Activated naive CD8-positive, alpha-beta T cell treated with anti-CD3 and anti-CD28 coated beads for 36 hours (primary cell): ENCODE measurements around the gene SS18. TPM values are rescaled to one million over a fixed set of nuclear protein-coding genes. Genes with fewer than 3 reads are reported as not detected.

Experiments used
- DNase-seq: peaks from one replicate; pipeline ENCODE4 v3.0.0; 2021
- H3K27ac Mint-ChIP-seq: one replicate; pipeline ENCODE4 v1.8.0; 2022; ENCODE audit warnings: mild to moderate bottlenecking, moderate library complexity, mixed read lengths
- H3K27me3 Mint-ChIP-seq: one replicate; pipeline ENCODE4 v1.8.0; 2022; ENCODE audit warnings: mild to moderate bottlenecking, mixed read lengths
- H3K36me3 Mint-ChIP-seq: one replicate; pipeline ENCODE4 v1.8.0; 2021; ENCODE audit warnings: mild to moderate bottlenecking, mixed read lengths
- H3K4me1 Mint-ChIP-seq: one replicate; pipeline ENCODE4 v1.8.0; 2021; ENCODE audit warnings: mixed read lengths
- H3K4me3 Mint-ChIP-seq: one replicate; pipeline ENCODE4 v1.8.0; 2022; ENCODE audit warnings: mild to moderate bottlenecking, moderate library complexity, mixed read lengths
- H3K9me3 Mint-ChIP-seq: one replicate; pipeline ENCODE4 v1.8.0; 2022; ENCODE audit warnings: mixed read lengths
- total RNA-seq, 2 experiments: library from RNA; stranded (reverse); gene quantifications; one replicate each; pipeline ENCODE4 v1.2.3, GENCODE V29; 2021

The SS18 gene
- total RNA-seq, 2 experiments from 2014 or later, result 51.8 to 53.3 TPM

- no peak for DNase-seq
- Mint-ChIP-seq H3K9me3 (peaks cover 6% of the 10 kb centered on the region), H3K27ac (no peak overlapping the region), H3K27me3 (no peaks in the 10 kb centered on the region), H3K4me3 (no peak overlapping the region), H3K4me1 (peaks cover 10% of the 10 kb centered on the region), H3K36me3 (peaks cover 30% of the 10 kb centered on the region)
These were observed 43.9 kb downstream of the SS18 start for GRCh38 chr18:26046419-26047077.

GRCh38 chr18:26044807-26045206 lies 45.6 kb downstream of the SS18 start:
- H3K36me3 Mint-ChIP-seq, result peaks cover 30% of the 10 kb centered on the region
- H3K27me3 Mint-ChIP-seq, result no peaks in the 10 kb centered on the region
- no peak overlapping the region for H3K27ac Mint-ChIP-seq
- no peak overlapping the region for H3K4me3 Mint-ChIP-seq
- peaks cover 18% of the 10 kb centered on the region for H3K4me1 Mint-ChIP-seq
- peaks cover 6% of the 10 kb centered on the region for H3K9me3 Mint-ChIP-seq
- no peak for DNase-seq

GRCh38 chr18:26040051-26040656 lies 50.3 kb downstream of the SS18 start:
- no peak for DNase-seq
- peaks cover 25% of the 10 kb centered on the region for H3K36me3 Mint-ChIP-seq
- no peak overlapping the region for H3K27ac Mint-ChIP-seq
- H3K9me3 Mint-ChIP-seq, result peaks cover 4% of the 10 kb centered on the region
- H3K4me1 Mint-ChIP-seq, result peaks cover 14% of the 10 kb centered on the region
- H3K4me3 Mint-ChIP-seq, result no peak overlapping the region
- no peaks in the 10 kb centered on the region for H3K27me3 Mint-ChIP-seq

- Mint-ChIP-seq H3K4me3 (no peak overlapping the region), H3K27ac (no peak overlapping the region), H3K27me3 (no peaks in the 10 kb centered on the region), H3K9me3 (no peaks in the 10 kb centered on the region), H3K4me1 (peaks cover 14% of the 10 kb centered on the region), H3K36me3 (peaks cover 26% of the 10 kb centered on the region)
- DNase-seq, result no peak
These were observed 51.2 kb downstream of the SS18 start for GRCh38 chr18:26039203-26039602.

GRCh38 chr18:26036635-26037034 lies 53.8 kb downstream of the SS18 start:
- H3K9me3 Mint-ChIP-seq, result no peaks in the 10 kb centered on the region
- no peak overlapping the region for H3K27ac Mint-ChIP-seq
- H3K4me3 Mint-ChIP-seq, result no peak overlapping the region
- no peaks in the 10 kb centered on the region for H3K27me3 Mint-ChIP-seq
- peaks cover 8% of the 10 kb centered on the region for H3K4me1 Mint-ChIP-seq
- DNase-seq, result no peak
- H3K36me3 Mint-ChIP-seq, result peaks cover 38% of the 10 kb centered on the region

- no peak overlapping the region for H3K27ac Mint-ChIP-seq
- DNase-seq, result no peak
- peaks cover 47% of the 10 kb centered on the region for H3K36me3 Mint-ChIP-seq
- H3K27me3 Mint-ChIP-seq, result no peaks in the 10 kb centered on the region
- H3K4me3 Mint-ChIP-seq, result no peak overlapping the region
- no peaks in the 10 kb centered on the region for H3K9me3 Mint-ChIP-seq
- H3K4me1 Mint-ChIP-seq, result peaks cover 1% of the 10 kb centered on the region
These were observed 55.4 kb downstream of the SS18 start for GRCh38 chr18:26034850-26035497.

GRCh38 chr18:26022585-26022984 lies 67.8 kb downstream of the SS18 start:
- Mint-ChIP-seq H3K27ac (no peak overlapping the region), H3K4me1 (peaks cover 5% of the 10 kb centered on the region), H3K36me3 (peaks cover 57% of the 10 kb centered on the region), H3K4me3 (no peak overlapping the region), H3K27me3 (no peaks in the 10 kb centered on the region), H3K9me3 (peaks cover 5% of the 10 kb centered on the region)
- no peak for DNase-seq

- Mint-ChIP-seq H3K9me3 (peaks cover 5% of the 10 kb centered on the region), H3K27me3 (no peaks in the 10 kb centered on the region), H3K4me3 (no peak overlapping the region), H3K36me3 (peaks cover 54% of the 10 kb centered on the region), H3K27ac (peak overlapping the region; percentile 17), H3K4me1 (peaks cover 5% of the 10 kb centered on the region)
- no peak for DNase-seq
These were observed 69.2 kb downstream of the SS18 start for GRCh38 chr18:26021061-26021754.

GRCh38 chr18:26017929-26018328 lies 72.5 kb downstream of the SS18 start:
- no peak overlapping the region for H3K27ac Mint-ChIP-seq
- H3K4me3 Mint-ChIP-seq, result no peak overlapping the region
- no peaks in the 10 kb centered on the region for H3K9me3 Mint-ChIP-seq
- H3K36me3 Mint-ChIP-seq, result peaks cover 27% of the 10 kb centered on the region
- H3K4me1 Mint-ChIP-seq, result no peaks in the 10 kb centered on the region
- H3K27me3 Mint-ChIP-seq, result no peaks in the 10 kb centered on the region
- DNase-seq, result no peak

GRCh38 chr18:26014462-26014861 lies 76.0 kb downstream of the SS18 start:
- Mint-ChIP-seq H3K9me3 (peaks cover 3% of the 10 kb centered on the region), H3K27ac (no peak overlapping the region), H3K4me1 (no peaks in the 10 kb centered on the region), H3K4me3 (no peak overlapping the region), H3K36me3 (peaks cover 26% of the 10 kb centered on the region), H3K27me3 (no peaks in the 10 kb centered on the region)
- no peak for DNase-seq

- no peak overlapping the region for H3K4me3 Mint-ChIP-seq
- H3K27me3 Mint-ChIP-seq, result no peaks in the 10 kb centered on the region
- DNase-seq, result no peak
- H3K36me3 Mint-ChIP-seq, result peaks cover 12% of the 10 kb centered on the region
- peaks cover 3% of the 10 kb centered on the region for H3K9me3 Mint-ChIP-seq
- H3K27ac Mint-ChIP-seq, result no peak overlapping the region
- H3K4me1 Mint-ChIP-seq, result no peaks in the 10 kb centered on the region
These were observed 81.8 kb downstream of the SS18 start for GRCh38 chr18:26008619-26009018.

GRCh38 chr18:26008096-26008495 lies 82.3 kb downstream of the SS18 start:
- H3K27ac Mint-ChIP-seq, result no peak overlapping the region
- H3K27me3 Mint-ChIP-seq, result no peaks in the 10 kb centered on the region
- no peak for DNase-seq
- H3K9me3 Mint-ChIP-seq, result peaks cover 3% of the 10 kb centered on the region
- no peak overlapping the region for H3K4me3 Mint-ChIP-seq
- no peaks in the 10 kb centered on the region for H3K4me1 Mint-ChIP-seq
- peaks cover 12% of the 10 kb centered on the region for H3K36me3 Mint-ChIP-seq

GRCh38 chr18:26005950-26006349 lies 84.5 kb downstream of the SS18 start:
- Mint-ChIP-seq H3K4me3 (no peak overlapping the region), H3K36me3 (peaks cover 6% of the 10 kb centered on the region), H3K9me3 (peaks cover 3% of the 10 kb centered on the region), H3K27me3 (no peaks in the 10 kb centered on the region), H3K4me1 (no peaks in the 10 kb centered on the region), H3K27ac (no peak overlapping the region)
- no peak for DNase-seq

- no peak for DNase-seq
- Mint-ChIP-seq H3K27ac (no peak overlapping the region), H3K4me1 (no peaks in the 10 kb centered on the region), H3K9me3 (no peaks in the 10 kb centered on the region), H3K4me3 (no peak overlapping the region), H3K27me3 (no peaks in the 10 kb centered on the region), H3K36me3 (peaks cover 2% of the 10 kb centered on the region)
These were observed 85.6 kb downstream of the SS18 start for GRCh38 chr18:26004832-26005231.

- no peak overlapping the region for H3K4me3 Mint-ChIP-seq
- H3K9me3 Mint-ChIP-seq, result peaks cover 7% of the 10 kb centered on the region
- no peaks in the 10 kb centered on the region for H3K4me1 Mint-ChIP-seq
- H3K27ac Mint-ChIP-seq, result no peak overlapping the region
- no peaks in the 10 kb centered on the region for H3K36me3 Mint-ChIP-seq
- no peak for DNase-seq
- H3K27me3 Mint-ChIP-seq, result no peaks in the 10 kb centered on the region
These were observed 86.6 kb downstream of the SS18 start for GRCh38 chr18:26003817-26004216.
